RPMI8226 (cell line): Measurements from ENCODE around the gene GLRX5.
"Not testable (repeated sequence)": the region's sequence is repeated elsewhere in the genome, so short reads cannot be mapped to it uniquely, and the experiment has no call there.

Experiments
- DNase-seq: peaks from one replicate; pipeline ENCODE4 v3.0.0-alpha.2; 2015

The GLRX5 gene

DNA sequence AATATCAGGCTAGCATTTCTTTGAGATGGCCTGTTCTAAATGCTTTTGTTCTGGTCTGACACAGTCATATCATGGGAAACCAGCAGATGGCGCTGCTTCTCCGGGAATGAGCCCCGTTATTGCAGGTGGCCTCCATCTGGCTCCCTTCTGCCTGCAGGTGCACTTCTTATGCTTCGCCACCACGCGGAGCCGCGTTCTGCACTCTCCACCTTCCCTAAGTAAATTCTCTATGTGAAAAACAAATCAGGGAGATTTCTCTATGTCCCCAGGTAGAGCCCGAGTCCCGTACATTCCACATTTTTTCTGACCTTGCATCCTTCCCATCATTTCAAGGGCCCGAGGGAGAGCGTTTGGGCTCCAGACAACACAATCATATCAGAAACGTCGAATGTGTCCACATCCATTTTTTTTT lies 26.2 kb downstream of the GLRX5 start:
- DNase-seq: peak; percentile 86

DNA sequence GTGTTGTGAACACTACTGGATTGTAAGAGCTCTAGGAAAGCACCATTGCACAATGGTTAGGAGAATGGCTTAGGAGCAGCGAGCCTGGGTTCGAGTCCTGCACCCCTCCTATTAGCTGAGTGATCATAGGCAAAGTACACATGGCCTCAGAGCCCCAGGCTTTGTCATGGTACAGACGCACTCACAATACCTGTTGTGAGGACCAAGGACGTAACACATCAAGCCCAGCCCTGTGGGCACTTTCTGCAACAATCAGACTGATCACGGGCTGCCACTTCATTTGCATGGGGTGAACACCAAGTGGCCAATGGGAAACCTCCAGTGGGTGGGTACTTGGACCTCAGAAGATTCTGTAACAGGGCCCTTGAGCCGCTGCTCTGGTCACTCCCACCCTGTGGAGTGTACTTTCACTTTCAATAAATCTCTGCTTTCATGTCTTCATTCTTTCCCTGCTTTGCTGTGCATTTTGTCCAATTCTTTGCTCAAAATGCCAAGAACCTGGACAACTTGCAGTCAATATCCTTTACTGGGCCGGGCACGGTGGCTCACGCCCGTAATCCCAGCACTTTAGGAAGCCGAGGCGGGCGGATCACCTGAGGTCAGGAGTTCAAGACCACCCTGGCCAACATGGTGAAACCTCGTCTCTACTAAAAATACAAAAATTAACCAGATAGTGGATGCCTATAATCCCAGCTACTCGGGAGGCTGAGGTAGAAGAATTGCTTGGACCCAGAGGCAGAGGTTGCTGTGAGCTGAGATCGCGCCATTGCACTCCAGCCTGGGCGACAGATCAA lies 28.2 kb downstream of the GLRX5 start:
- DNase-seq: peak; percentile 6

DNA sequence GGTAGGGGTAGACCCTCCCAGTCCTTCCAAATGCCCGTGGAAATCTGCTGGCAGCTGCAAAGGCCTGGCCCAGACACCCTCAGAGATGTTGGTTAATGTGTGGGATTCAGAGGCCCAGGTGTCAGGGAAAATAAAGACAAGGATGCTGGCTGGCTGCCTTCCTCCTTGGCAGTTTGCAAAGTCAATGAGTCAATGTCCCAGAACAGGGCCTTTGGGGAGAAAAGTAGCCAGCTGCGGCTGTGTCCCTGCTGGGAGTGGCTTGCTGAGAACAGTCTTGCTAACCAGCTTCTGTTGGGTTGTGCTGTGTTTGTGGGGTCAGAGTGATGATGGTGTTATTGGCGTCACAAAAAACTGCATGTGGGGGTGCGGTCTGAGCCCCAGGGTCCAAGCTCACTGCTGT lies 29.2 kb downstream of the GLRX5 start:
- no peak for DNase-seq

DNA sequence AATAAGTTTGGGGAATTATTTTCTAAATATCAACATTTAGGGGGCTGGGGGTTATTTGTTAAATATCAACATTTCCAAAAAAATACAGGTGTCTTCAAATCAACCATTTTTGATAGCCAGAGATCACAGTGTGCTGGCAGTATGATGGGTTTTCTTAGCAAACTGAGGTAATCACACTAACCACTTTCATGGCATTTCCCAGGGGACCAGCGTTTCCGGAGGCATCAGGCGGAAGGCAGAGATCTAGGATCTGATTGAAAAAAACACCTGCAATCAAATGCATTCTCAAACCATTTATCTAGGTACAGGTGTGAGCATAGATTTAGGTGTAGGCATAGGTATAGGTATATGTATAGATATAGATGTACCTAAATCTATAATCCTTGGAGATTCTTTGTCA lies 34.6 kb downstream of the GLRX5 start:
- no peak for DNase-seq

DNA sequence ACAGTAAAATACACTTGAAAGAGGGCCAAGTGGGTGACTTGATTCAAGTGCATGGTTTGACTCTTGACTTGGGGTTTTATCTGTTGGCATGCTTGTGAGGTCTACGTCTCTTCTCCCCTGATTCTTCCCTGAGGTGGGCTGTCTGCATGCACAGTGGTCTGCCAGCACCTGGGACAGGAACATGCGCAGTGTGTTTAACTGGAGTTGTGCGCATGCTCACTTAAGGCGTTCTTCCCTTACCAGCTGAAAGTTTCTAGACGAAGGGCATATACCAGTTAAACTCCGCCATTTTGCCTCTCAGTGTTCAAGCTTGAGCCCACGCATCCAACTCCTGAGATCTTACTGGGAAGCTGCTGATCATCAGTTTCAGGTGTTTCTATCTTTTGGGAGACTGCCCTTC lies 38.5 kb downstream of the GLRX5 start:
- no peak for DNase-seq

DNA sequence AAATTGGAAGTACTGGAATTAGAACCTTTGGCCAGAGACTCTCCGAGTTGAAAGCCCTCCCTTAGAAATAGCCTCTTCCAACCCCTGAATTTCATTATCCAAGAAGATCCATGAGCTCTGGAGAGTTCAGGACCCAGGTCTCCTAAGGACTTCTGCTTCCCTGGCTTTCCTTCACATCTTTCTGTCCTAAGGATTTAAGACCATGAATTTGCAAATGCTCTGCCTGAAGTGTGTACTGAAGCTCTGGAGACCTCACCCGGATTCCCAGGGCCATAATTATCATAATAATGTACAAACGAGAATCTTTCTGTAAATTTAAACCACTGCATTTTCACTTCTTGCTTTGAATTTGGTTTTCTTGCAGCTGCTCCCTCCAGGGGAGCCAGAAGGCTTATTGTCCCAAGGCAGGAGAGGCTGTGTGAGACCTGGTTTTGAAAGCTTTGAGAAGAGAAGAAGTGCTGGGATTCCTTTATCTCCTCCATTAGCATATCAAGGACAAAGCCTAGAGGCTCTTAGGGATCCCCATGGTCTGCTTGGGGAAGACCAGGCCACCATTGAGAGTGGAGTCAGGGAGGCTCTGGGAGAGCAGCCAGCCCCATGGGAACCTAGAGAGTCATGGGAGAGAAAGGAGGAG lies 41.1 kb downstream of the GLRX5 start:
- DNase-seq: no peak

DNA sequence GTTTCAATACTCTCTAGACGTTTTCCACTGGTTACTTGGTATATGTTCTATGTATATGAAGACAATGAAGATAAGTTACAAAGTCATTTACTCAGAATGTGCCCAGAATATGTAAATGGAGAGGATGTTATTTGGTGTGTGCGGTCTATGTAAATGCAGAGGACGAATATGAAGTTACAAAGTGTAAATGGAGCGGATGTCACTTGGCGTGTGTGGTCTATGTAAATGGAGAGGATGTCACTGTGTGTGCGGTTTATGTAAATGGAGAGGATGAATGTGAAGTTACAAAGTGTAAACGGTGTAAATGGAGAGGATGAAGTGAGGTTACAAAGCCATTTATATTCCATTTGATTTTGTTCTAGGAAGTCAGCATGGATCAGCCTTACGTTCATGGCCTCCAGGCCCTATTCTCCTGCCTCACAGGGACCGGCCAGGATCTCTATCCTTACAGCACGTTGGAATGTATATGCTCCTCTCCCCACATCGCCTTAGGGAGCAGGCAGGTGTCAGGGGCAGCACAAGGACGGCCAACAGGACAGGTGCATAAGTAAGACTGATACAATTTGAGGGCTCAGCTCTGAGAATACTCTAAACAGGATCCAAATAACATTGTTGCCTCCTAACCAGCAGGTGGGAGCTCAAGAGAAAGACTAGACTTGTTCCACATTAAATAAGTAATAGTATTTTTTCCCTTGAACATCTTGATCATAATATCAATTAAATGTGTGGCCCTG lies 42.4 kb downstream of the GLRX5 start:
- DNase-seq: no peak

DNA sequence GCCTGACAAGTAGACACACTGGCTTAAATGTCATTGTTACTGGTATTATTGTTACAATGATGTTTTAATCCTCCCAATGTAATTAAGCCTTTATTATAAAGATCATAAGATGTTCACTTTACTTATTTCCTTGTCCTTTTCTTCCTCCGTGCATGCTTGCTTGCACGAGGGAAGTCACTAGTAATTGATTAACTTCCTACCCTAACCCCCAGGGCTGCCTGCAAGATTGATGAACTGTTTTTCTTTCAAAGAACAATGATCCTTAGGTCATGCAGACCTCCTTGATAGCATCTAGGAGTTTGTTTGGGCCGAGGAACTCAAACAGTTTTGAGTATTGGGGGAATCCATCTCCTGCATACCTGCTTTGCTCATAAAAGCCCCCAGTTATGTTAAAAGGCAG lies 43.0 kb downstream of the GLRX5 start:
- no peak for DNase-seq

DNA sequence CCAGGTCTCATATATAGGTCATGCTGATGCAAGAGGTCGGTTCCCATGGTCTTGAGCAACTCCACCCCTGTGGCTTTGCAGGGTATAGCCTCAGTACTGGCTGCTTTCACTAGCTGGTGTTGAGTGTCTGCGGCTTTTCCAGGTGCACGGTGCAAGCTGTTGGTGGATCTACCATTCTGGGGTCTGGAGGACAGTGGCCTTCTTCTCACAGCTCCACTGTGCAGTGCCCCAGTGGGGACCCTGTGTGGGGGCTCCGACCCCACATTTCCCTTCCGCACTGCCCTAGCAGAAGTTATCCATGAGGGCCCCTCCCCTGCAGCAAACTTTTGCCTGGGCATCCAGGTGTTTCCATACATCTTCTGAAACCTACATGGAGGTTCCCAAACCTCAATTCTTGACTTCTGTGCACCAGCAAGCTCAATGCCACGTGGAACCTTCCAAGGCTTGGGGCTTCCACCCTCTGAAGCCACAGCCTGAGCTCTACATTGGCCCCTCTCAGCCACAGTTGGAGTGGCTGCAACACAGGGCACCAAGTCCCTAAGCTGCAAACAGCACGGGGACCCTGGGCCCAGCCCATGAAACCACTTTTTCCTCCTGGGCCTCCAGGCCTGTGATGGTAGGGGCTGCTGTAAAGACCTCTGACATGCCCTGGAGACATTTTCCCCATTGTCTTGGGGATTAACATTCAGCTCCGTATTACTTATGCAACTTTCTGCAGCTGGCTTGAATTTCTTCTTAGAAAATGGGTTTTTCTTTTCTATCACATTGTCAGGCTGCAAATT lies 49.2 kb downstream of the GLRX5 start:
- not testable (repeated sequence) for DNase-seq

DNA sequence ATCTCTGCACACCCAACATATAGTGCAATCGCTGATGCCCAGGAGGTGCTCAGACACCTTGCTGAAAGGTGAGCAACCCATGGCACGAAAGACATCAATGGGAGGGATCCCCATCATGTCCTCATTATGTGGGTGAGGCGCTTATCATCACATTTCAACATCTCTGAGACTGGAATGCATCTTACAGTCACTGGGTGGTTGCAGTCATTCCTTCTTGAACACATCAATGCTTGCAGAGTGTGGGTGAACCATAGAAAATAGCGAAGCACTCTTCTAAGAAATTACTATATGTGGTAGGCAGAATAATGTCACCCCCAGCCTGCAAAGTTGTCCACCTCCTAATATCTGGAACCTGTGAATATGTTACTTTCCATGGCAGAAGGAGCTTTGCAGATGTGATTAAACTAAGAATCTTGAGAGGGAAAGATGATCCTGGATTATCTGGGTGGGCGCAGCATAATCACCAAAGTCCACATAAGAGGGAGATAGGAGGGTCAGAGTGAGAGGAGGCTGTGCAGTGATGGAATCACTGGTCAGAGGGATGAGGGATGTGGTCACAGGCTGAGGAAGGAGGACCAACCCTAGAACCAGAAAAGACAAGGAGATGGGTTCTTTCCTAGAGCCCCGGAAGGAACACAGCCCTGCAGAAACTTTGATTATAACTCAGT lies 51.2 kb downstream of the GLRX5 start:
- DNase-seq: no peak

DNA sequence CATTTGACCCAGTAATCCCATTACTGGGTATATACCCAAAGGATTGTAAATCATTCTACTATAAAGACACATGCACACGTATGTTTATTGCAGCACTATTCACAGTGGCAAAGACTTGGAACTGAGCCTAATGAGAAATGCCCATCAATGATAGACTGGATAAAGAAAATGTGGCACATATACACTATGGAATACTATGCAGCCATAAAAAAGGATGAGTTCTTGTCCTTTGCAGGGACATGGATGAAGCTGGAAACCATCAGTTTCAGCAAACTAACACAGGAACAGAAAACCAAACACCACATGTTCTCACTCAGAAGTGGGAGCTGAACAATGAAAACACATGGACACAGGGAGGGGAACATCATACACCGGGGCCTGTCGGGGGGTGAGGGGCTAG lies 56.3 kb downstream of the GLRX5 start:
- not testable (repeated sequence) for DNase-seq
